ENCODE data around the gene HES7. TPM values are rescaled to one million over a fixed set of nuclear protein-coding genes. Genes with fewer than 3 reads are reported as not detected.

Gene HES7
- total RNA-seq, 1 experiment from 2014 or later = 0.33 TPM

DNA sequence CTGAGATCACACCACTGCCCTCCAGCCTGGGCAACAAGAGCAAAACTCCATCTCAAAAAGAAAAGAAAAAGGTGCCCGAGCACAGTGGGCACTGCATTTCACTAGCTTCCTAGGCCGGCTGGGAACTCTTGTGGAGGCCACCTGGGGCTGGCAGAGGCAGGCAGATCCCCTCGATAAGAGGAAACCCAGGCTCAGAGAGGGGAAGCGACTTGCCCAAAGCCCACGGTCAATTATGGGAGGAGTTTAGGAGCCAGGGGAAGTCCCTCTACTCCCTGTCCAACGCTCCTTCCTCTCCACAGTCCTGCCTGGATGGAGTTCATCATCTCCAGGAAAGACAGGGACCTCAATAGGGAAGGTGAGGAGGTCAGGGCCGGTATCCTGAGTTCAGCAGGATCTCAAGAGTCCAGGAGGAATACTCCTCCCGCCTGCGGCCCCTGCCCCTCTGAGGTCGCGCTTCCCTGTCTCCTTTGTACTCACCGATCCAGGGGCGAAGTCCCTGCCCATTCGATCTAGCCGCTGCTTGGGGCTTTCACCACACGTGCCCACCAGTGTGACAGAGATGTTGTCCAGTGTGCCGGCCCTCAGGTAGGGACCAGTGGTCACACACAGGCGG lies 6.4 kb downstream of the HES7 start:
- Histone ChIP-seq H3K23me2 (ENCODE audit: insufficient read length, low read depth, low read length, poor library complexity, severe bottlenecking) (peaks cover 25% of the 10 kb centered on the region), H3K18ac (ENCODE audit: insufficient read length, low read depth, low read length) (no peak overlapping the region), H2AFZ (ENCODE audit: low read length) (peak overlapping the region; percentile 86), H2BK20ac (ENCODE audit: low read depth, low read length, poor library complexity, severe bottlenecking) (no peak overlapping the region), H3K23ac (ENCODE audit: insufficient read length, low read depth, low read length) (no peak overlapping the region), H4K20me1 (ENCODE audit: control insufficient read depth, insufficient read depth, insufficient read length) (no peaks in the 10 kb centered on the region), H3K4me2 (ENCODE audit: insufficient read depth, insufficient read length, low read length) (peak overlapping the region; percentile 99), H4K8ac (replicated peaks; ENCODE audit: insufficient read length, low read depth, low read length) (no peak overlapping the region), H3K9ac (ENCODE audit: extremely low read depth, insufficient read length, low read length) (no peak overlapping the region), H3K27ac (ENCODE audit: insufficient read length, low read depth, low read length) (no peak overlapping the region), H3T11ph (ENCODE audit: low read length) (no peak overlapping the region), H4K5ac (ENCODE audit: insufficient read length, low read depth, low read length) (no peak overlapping the region), H3K4ac (ENCODE audit: low read depth, low read length) (no peak overlapping the region), H4K91ac (ENCODE audit: insufficient read length, low read depth, low read length) (no peak overlapping the region), H3K56ac (ENCODE audit: insufficient read length, low read depth, low read length) (no peak overlapping the region), H3K4me1 (ENCODE audit: insufficient read depth, low read length) (no peaks in the 10 kb centered on the region), H3K79me2 (ENCODE audit: insufficient read depth, low read length) (no peaks in the 10 kb centered on the region), H3K79me1 (ENCODE audit: insufficient read depth, low read depth, low read length, poor library complexity, severe bottlenecking) (no peaks in the 10 kb centered on the region), H3K27me3 (ENCODE audit: insufficient read depth, low read length) (peaks cover 18% of the 10 kb centered on the region; the same call in 1 of the 2 replicates), H3K14ac (ENCODE audit: insufficient read depth, low read length) (no peak overlapping the region), H3K9me3 (ENCODE audit: control insufficient read depth, low read depth, low read length) (no peaks in the 10 kb centered on the region), H2BK12ac (ENCODE audit: insufficient read length, low read depth, low read length) (no peak overlapping the region), H2BK120ac (ENCODE audit: low read depth, low read length, poor library complexity, severe bottlenecking) (no peak overlapping the region), H2BK15ac (ENCODE audit: low read depth, low read length) (no peak overlapping the region), H2BK5ac (ENCODE audit: insufficient read length, low read length) (no peak overlapping the region), H2AK5ac (ENCODE audit: insufficient read length, low read length) (no peak overlapping the region)
- Mint-ChIP-seq H3K4me3 (peak overlapping the region; percentile 91 to 93), H3K9me3 (peaks cover 2 to 3% of the 10 kb centered on the region in 2 experiments; a peak in 2 of 5 replicates), H3K27me3 (ENCODE audit: low read depth) (peaks cover 85% of the 10 kb centered on the region), H3K27ac (no peak overlapping the region), H3K36me3 (ENCODE audit: insufficient read depth in 1 of 3, low read depth in 3 of 3) (no peaks in the 10 kb centered on the region; a peak in 1 of 7 replicates), H3K4me1 (peaks cover 10 to 16% of the 10 kb centered on the region in 2 experiments)
- peak; percentile 71 for DNase-seq
- TF ChIP-seq, protein P1, sequence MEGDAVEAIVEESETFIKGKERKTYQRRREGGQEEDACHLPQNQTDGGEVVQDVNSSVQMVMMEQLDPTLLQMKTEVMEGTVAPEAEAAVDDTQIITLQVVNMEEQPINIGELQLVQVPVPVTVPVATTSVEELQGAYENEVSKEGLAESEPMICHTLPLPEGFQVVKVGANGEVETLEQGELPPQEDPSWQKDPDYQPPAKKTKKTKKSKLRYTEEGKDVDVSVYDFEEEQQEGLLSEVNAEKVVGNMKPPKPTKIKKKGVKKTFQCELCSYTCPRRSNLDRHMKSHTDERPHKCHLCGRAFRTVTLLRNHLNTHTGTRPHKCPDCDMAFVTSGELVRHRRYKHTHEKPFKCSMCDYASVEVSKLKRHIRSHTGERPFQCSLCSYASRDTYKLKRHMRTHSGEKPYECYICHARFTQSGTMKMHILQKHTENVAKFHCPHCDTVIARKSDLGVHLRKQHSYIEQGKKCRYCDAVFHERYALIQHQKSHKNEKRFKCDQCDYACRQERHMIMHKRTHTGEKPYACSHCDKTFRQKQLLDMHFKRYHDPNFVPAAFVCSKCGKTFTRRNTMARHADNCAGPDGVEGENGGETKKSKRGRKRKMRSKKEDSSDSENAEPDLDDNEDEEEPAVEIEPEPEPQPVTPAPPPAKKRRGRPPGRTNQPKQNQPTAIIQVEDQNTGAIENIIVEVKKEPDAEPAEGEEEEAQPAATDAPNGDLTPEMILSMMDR (conservative IDR thresholded peaks at IDR 0.05) = no peak
- WGBS (ENCODE audit: extremely low coverage, insufficient read length, low lambda C conversion rate) = no CpG with 5 or more reads among the region's 18 CpGs

All from H9 (cell line).